GM12872 (cell line): ENCODE results near the gene SMYD3.

Experiments
- CTCF ChIP-seq: IDR thresholded peaks from 3 replicates; pipeline ENCODE4 v1.5.1; 2011; ENCODE audit warnings: low read depth, mild to moderate bottlenecking, low read length, moderate library complexity; ENCODE audit not compliant: insufficient read depth

The SMYD3 gene

GRCh38 chr1:246216906-246217305, 290.2 kb downstream of the SMYD3 start:
- no peak for TF ChIP-seq CTCF

GRCh38 chr1:246215510-246215903, 291.6 kb downstream of the SMYD3 start:
- no peak for TF ChIP-seq CTCF

GRCh38 chr1:246214708-246215509, 292.2 kb downstream of the SMYD3 start:
- TF ChIP-seq CTCF = no peak

GRCh38 chr1:246213947-246214346, 293.1 kb downstream of the SMYD3 start:
- no peak for TF ChIP-seq CTCF

GRCh38 chr1:246213502-246213901, 293.6 kb downstream of the SMYD3 start:
- TF ChIP-seq CTCF = no peak

- TF ChIP-seq CTCF = no peak
Measured at GRCh38 chr1:246213036-246213435, 294.0 kb downstream of the SMYD3 start.

GRCh38 chr1:246212013-246212412, 295.1 kb downstream of the SMYD3 start:
- no peak for TF ChIP-seq CTCF

GRCh38 chr1:246210756-246211155, 296.3 kb downstream of the SMYD3 start:
- no peak for TF ChIP-seq CTCF
